SK-N-SH treated with all-trans-retinoic acid at 6 μM for 48 hours (cell line): ENCODE measurements around the gene PRRT1.

Experiments used
- BACH2 ChIP-seq: fragments of 250-450 bp; sonication (Bioruptor Pico); IDR thresholded peaks from 2 replicates; pipeline ENCODE4 v1.9.0; 2021; ENCODE audit warnings: mild to moderate bottlenecking, borderline replicate concordance
- TOX ChIP-seq: fragments of 250-450 bp; sonication (Bioruptor Pico); IDR thresholded peaks from 2 replicates; pipeline ENCODE4 v1.8.0; 2021; ENCODE audit warnings: mild to moderate bottlenecking, moderate library complexity, borderline replicate concordance
- ZFP3 ChIP-seq: fragments of 250-450 bp; sonication (Bioruptor Pico); IDR thresholded peaks from 2 replicates; pipeline ENCODE4 v1.5.0; 2020; ENCODE audit warnings: mild to moderate bottlenecking, moderate library complexity
- ZFP30 ChIP-seq: fragments of 450-650 bp; formaldehyde crosslinking; IDR thresholded peaks from 2 replicates; pipeline ENCODE4 v1.5.0; 2022; ENCODE audit warnings: mild to moderate bottlenecking, moderate library complexity

DNA sequence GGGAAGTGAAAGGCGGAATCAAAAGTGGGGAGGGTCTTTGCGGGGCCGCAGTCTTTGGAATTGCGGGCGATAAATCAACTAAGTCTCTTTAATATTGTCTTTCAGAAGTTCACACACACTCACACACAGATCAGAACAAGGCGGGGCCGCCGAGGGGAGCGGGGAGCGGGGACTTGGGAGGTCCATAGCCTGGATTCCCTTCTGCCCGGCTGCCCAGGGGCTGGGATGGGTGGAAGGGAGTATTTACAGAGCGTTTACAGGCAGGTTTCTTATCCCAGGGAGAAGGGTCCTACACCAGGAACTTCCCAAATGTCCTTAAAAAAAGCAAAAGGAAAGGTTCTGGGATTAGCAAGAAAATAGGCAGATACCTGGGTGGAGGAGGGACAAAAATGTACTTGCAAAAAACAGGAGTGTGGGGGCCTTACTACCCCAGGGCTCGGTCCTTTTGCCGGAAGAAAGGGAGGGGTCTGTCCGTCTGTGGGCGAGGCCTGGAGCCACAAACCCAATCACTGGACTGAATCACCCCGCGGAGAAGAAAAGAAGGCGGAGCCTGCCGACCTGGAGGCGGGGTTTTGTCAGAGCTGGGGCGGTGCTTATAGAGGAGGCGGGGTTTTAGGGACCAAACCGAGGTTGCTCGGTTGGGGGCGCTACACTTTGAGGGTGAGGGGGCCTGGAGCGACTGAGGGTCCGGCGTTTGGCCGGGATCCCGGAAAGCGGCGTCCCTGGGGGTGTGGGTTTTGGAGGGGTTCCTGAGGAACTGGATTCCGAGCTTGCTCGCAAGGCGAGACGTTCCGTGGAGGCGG lies 3.2 kb downstream of the PRRT1 start:
- TF ChIP-seq ZFP3 (CRISPR knock-in tag) (no peak), BACH2 (CRISPR knock-in tag) (no peak), ZFP30 (CRISPR knock-in tag) (no peak), TOX (CRISPR knock-in tag) (no peak)
